Left ventricle myocardium inferior (tissue), 1 donor: ENCODE data around the gene RPS6KA5. TPM values are rescaled to one million over a fixed set of nuclear protein-coding genes. Genes with fewer than 3 reads are reported as not detected.

Experiments used
- DNase-seq: peaks from one replicate; pipeline ENCODE4 v3.0.0-alpha.2; 2020
- H3K27ac ChIP-seq: fragments of 200-600 bp; replicated peaks from 2 replicates; pipeline ENCODE4 v1.8.0; 2021
- H3K27me3 ChIP-seq: fragments of 200-600 bp; 2 replicates; pipeline ENCODE4 v1.8.0; 2021; ENCODE audit warnings: low read depth
- H3K36me3 ChIP-seq: fragments of 200-600 bp; 2 replicates; pipeline ENCODE4 v1.8.0; 2021
- H3K4me1 ChIP-seq: fragments of 200-600 bp; 2 replicates; pipeline ENCODE4 v1.8.0; 2021
- H3K4me3 ChIP-seq: fragments of 200-600 bp; 2 replicates; pipeline ENCODE4 v1.8.0; 2021; ENCODE audit warnings: mild to moderate bottlenecking, moderate library complexity
- H3K9me3 ChIP-seq: fragments of 200-600 bp; replicated peaks from 2 replicates; pipeline ENCODE4 v1.8.0; 2021
- intact Hi-C: fragments of 100-400 bp; cut with micrococcal nuclease; formaldehyde crosslinking; loops from one replicate; pipeline ENCODE4 v1.11.0; 2022
- total RNA-seq: library from RNA; stranded (reverse); fragmentation: NEBNext Ultra II Directional; extraction: Animal tissue kit (Norgen Biotek cat#: 25700); gene quantifications from one replicate; pipeline ENCODE4 v1.2.1, GENCODE V29; 2021
- TF ChIP-seq, protein P1 (sequence below): fragments of 200-600 bp; IDR thresholded peaks from 2 replicates; pipeline ENCODE4 v1.8.0; 2021; ENCODE audit warnings: antibody characterized with exemption, mild to moderate bottlenecking, borderline replicate concordance
- donor health status: DM: no; HTN: yes; CAD: no; lungs with severe emphysema.

RPS6KA5 gene
- total RNA-seq, 1 donor from 2014 or later = 6.4 TPM

DNA sequence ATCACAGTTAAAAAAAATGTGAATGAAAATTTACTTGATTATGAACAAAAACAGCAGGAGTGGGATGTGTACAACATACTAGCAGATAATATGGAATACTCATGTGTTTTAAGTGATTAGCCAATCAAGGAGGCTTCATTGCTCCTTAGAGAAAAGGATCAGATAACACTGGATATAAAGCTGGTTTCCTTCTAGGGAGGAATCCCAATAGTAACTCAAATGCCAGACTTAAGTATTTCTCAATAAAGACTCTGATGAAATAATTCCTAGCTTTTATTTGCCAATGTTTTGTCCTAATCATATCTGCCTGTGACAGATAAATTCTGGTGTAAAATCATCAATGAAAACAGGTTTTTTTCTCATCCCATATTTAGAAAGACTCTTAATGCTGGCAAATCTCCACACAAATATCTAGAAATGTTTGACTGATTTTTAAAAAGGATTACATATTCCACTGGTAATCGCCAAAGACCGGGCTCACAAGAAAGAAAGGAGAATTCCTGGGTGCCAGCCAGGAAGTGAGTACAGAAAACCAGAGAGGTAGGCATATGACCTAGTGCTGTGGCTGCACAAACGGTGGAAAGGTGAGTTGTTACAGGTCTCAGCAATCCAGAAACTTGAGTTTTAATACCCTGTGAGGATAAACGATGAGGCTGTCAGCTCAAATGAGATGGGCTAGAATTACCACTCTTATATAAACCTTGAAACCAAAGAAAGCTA is 135.7 kb downstream of the RPS6KA5 start:
- Histone ChIP-seq H3K27ac (no peak overlapping the region), H3K27me3 (no peaks in the 10 kb centered on the region), H3K4me1 (no peaks in the 10 kb centered on the region), H3K36me3 (no peaks in the 10 kb centered on the region), H3K9me3 (no peaks in the 10 kb centered on the region), H3K4me3 (no peak overlapping the region)
- intact Hi-C loops = no loop called here
- TF ChIP-seq, protein P1, sequence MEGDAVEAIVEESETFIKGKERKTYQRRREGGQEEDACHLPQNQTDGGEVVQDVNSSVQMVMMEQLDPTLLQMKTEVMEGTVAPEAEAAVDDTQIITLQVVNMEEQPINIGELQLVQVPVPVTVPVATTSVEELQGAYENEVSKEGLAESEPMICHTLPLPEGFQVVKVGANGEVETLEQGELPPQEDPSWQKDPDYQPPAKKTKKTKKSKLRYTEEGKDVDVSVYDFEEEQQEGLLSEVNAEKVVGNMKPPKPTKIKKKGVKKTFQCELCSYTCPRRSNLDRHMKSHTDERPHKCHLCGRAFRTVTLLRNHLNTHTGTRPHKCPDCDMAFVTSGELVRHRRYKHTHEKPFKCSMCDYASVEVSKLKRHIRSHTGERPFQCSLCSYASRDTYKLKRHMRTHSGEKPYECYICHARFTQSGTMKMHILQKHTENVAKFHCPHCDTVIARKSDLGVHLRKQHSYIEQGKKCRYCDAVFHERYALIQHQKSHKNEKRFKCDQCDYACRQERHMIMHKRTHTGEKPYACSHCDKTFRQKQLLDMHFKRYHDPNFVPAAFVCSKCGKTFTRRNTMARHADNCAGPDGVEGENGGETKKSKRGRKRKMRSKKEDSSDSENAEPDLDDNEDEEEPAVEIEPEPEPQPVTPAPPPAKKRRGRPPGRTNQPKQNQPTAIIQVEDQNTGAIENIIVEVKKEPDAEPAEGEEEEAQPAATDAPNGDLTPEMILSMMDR = no peak
- no peak for DNase-seq

DNA sequence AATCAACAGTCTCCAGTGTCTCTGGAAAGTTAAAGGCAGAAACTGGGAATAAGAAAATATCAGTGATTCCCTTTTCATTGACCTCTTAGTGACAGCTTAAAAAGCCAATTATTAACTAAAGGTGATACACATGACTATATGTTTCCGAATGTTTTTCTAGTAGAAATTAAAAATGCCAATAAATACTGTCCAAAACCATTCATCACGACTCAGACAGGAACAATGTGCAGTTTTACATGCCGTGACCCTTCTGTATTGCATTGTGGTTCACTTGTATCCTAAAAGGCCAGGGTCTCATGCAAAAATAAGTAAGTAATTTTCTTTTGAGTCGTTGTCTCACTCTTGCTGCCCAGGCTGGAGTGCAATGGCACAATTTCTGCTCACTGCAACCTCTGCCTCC is 138.3 kb downstream of the RPS6KA5 start:
- TF ChIP-seq, protein P1 = no peak
- intact Hi-C loops = no loop called here
- no peak overlapping the region for H3K27ac ChIP-seq
- H3K4me3 ChIP-seq = no peak overlapping the region
- H3K4me1 ChIP-seq = no peaks in the 10 kb centered on the region
- H3K36me3 ChIP-seq = no peaks in the 10 kb centered on the region
- no peak for DNase-seq
- no peaks in the 10 kb centered on the region for H3K27me3 ChIP-seq
- H3K9me3 ChIP-seq = no peaks in the 10 kb centered on the region

DNA sequence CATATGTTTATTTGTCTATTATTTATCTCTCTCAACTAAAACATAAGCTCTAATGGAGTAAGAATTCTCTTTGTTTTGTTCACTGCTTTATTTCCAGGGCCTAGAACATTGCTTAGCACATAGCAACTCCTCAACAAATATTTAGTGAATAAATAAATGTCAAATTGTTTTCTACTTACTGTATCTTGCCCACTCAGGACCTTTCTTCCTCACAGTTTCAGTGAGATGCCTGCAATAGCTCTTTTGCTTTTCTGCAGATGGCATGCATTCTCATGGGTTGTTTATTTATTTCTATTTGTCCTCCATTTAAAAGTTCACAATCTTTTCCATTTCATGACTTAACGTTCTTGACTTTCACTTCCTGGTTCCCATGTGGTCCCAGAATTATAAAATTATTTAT is 149.3 kb downstream of the RPS6KA5 start:
- Histone ChIP-seq H3K4me3 (no peak overlapping the region), H3K27ac (no peak overlapping the region), H3K27me3 (no peaks in the 10 kb centered on the region), H3K36me3 (no peaks in the 10 kb centered on the region), H3K4me1 (no peaks in the 10 kb centered on the region), H3K9me3 (no peaks in the 10 kb centered on the region)
- TF ChIP-seq, protein P1 = no peak
- intact Hi-C loops = no loop called here
- DNase-seq = no peak

DNA sequence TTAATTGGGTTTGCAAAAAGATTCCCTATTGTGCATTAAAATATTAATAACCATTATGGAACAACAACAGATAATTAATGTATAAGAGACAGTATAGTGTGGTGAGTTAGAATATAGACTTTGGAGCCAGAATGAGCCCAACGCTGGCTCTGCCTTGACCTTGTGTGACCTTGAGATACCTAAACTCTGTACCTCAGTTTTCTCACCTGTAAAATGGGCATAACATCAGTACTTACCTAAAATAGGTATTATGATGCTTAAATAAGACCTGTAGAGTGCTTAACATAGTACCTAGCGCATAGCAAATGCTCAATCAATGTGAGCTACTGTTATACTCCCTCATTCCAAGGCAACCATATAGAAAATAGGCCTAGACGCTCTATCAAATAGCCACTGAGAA is 153.3 kb downstream of the RPS6KA5 start:
- intact Hi-C loops = no loop called here
- Histone ChIP-seq H3K9me3 (no peaks in the 10 kb centered on the region), H3K27ac (no peak overlapping the region), H3K27me3 (no peaks in the 10 kb centered on the region), H3K4me3 (no peak overlapping the region), H3K4me1 (no peaks in the 10 kb centered on the region), H3K36me3 (no peaks in the 10 kb centered on the region)
- TF ChIP-seq, protein P1 = no peak
- DNase-seq = no peak

DNA sequence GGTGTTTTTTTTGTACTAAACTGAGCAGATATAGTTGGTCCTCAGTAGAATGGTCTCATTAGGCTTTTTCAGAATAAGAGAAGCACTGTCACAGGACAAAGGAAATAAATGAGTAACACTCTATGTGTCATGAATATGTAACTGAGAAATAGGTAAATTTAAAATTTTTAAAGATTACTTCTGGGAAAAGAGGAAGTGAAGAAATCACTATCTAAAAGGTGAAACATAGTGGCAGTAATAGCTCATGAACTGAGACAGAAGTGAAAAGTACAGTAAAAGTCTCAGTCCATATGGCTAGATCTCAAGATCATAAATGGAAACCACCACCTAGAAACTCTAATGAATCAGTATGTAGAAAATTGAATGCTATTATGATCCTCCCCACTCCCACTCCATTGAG is 154.9 kb downstream of the RPS6KA5 start:
- no peak for DNase-seq
- H3K9me3 ChIP-seq = no peaks in the 10 kb centered on the region
- TF ChIP-seq, protein P1 = no peak
- no peaks in the 10 kb centered on the region for H3K27me3 ChIP-seq
- H3K36me3 ChIP-seq = no peaks in the 10 kb centered on the region
- H3K27ac ChIP-seq = no peak overlapping the region
- intact Hi-C loops = no loop called here
- H3K4me1 ChIP-seq = no peaks in the 10 kb centered on the region
- H3K4me3 ChIP-seq = no peak overlapping the region
